Astrocyte (in vitro differentiated cells and primary cell): ENCODE results near the gene HIGD2B. TPM values are rescaled to one million over a fixed set of nuclear protein-coding genes. Genes with fewer than 3 reads are reported as not detected.
A peak's percentile ranks its signal among the peaks of the same experiment; 100 is the strongest.
"Not testable (repeated sequence)": the region's sequence is repeated elsewhere in the genome, so short reads cannot be mapped to it uniquely, and the experiment has no call there.

Source experiments
- DNase-seq: peaks from one replicate; pipeline ENCODE4 v3.0.0-alpha.2; 2010; ENCODE audit warnings: low read depth
- FAIRE-seq: peaks from 2 replicates; lab custom pipeline; 2011; peaks lifted over from hg19 to GRCh38; lab: Jason Lieb, UNC
- H2AFZ ChIP-seq: 2 replicates; pipeline ENCODE4 v1.6.0; 2012; ENCODE audit warnings: low read depth, low read length, inconsistent platforms
- H3K27ac ChIP-seq: 2 replicates; pipeline ENCODE4 v1.5.1; 2011; ENCODE audit warnings: low read depth, low read length, inconsistent platforms
- H3K27me3 ChIP-seq: 2 replicates; pipeline ENCODE4 v1.6.0; 2011; ENCODE audit warnings: low read length, inconsistent platforms; ENCODE audit not compliant: insufficient read depth
- H3K36me3 ChIP-seq: 2 replicates; pipeline ENCODE4 v1.5.1; 2011; ENCODE audit warnings: low read length, inconsistent platforms; ENCODE audit not compliant: insufficient read depth
- H3K4me1 ChIP-seq: 2 replicates; pipeline ENCODE4 v1.5.1; 2011; ENCODE audit warnings: low read length, inconsistent platforms; ENCODE audit not compliant: insufficient read depth
- H3K4me2 ChIP-seq: 2 replicates; pipeline ENCODE4 v1.6.0; 2012; ENCODE audit warnings: low read length, inconsistent platforms
- H3K4me3 ChIP-seq: 2 replicates; pipeline ENCODE4 v1.5.1; 2011; ENCODE audit warnings: low read depth, mild to moderate bottlenecking, low read length, inconsistent platforms; ENCODE audit not compliant: insufficient read depth
- H3K79me2 ChIP-seq: 2 replicates; pipeline ENCODE4 v1.6.0; 2012; ENCODE audit warnings: mild to moderate bottlenecking, low read length, inconsistent platforms; ENCODE audit not compliant: insufficient read depth
- H3K9ac ChIP-seq: 2 replicates; pipeline ENCODE4 v1.6.0; 2012; ENCODE audit warnings: mild to moderate bottlenecking, low read length, inconsistent platforms
- H3K9me3 ChIP-seq: 2 replicates; pipeline ENCODE4 v1.5.1; 2012; ENCODE audit warnings: low read depth, mild to moderate bottlenecking, low read length, inconsistent platforms; ENCODE audit not compliant: insufficient read depth
- H4K20me1 ChIP-seq: 2 replicates; pipeline ENCODE4 v1.6.0; 2012; ENCODE audit warnings: low read length, inconsistent platforms; ENCODE audit not compliant: insufficient read depth
- H3K27ac Mint-ChIP-seq: one replicate; pipeline ENCODE4 v1.8.0; 2021; ENCODE audit warnings: mild to moderate bottlenecking, mixed read lengths; ENCODE audit not compliant: unreplicated experiment
- H3K27me3 Mint-ChIP-seq: one replicate; pipeline ENCODE4 v1.8.0; 2021; ENCODE audit warnings: low read depth, mixed read lengths; ENCODE audit not compliant: unreplicated experiment
- H3K36me3 Mint-ChIP-seq: one replicate; pipeline ENCODE4 v1.8.0; 2021; ENCODE audit warnings: low read depth, mixed read lengths; ENCODE audit not compliant: unreplicated experiment
- H3K4me1 Mint-ChIP-seq: one replicate; pipeline ENCODE4 v1.8.0; 2021; ENCODE audit warnings: low read depth, mixed read lengths; ENCODE audit not compliant: unreplicated experiment
- H3K4me3 Mint-ChIP-seq: one replicate; pipeline ENCODE4 v1.8.0; 2021; ENCODE audit warnings: mild to moderate bottlenecking, moderate library complexity, mixed read lengths; ENCODE audit not compliant: unreplicated experiment
- H3K9me3 Mint-ChIP-seq: one replicate; pipeline ENCODE4 v1.8.0; 2021; ENCODE audit warnings: mild to moderate bottlenecking, mixed read lengths; ENCODE audit not compliant: unreplicated experiment
- EZH2 ChIP-seq: IDR thresholded peaks from 2 replicates; pipeline ENCODE4 v1.6.1; 2012; ENCODE audit warnings: mild to moderate bottlenecking, low read length, inconsistent platforms; ENCODE audit not compliant: insufficient read depth
- total RNA-seq: library from RNA; stranded (reverse); gene quantifications from 2 replicates; pipeline ENCODE4 v1.2.1, GENCODE V29; 2021
- TF ChIP-seq, protein P1 (sequence below): IDR thresholded peaks from 2 replicates; pipeline ENCODE4 v1.5.1; 2011; ENCODE audit warnings: low read depth, mild to moderate bottlenecking, inconsistent platforms, low read length, moderate library complexity; ENCODE audit not compliant: insufficient read depth

HIGD2B gene
- total RNA-seq, 1 donor from 2014 or later, result not detected

DNA sequence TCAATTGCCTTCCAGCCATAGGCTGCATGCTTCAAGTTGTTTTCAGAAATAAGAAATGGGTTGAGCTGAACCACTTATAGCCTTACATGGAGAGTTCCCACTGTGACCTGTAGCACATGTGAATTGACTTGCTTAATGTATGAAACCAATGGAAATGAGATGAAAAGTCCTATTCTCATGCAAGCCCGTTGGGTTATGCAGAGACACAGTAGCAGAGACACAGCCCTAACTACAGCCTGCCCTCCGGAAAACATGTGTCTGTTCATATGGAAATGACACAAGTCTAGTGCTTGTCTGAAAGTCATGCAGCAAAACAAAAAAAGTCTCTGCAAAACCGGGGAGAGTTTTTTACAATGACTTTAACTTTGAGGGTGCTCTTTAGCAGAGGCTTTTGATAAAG lies 14.5 kb downstream of the HIGD2B start:
- no peak overlapping the region for H3K27ac ChIP-seq
- FAIRE-seq, result no peak
- peaks cover 5% of the 10 kb centered on the region for H3K4me1 Mint-ChIP-seq
- no peak for TF ChIP-seq EZH2
- H3K27ac Mint-ChIP-seq, result no peak overlapping the region
- no peaks in the 10 kb centered on the region for H3K9me3 Mint-ChIP-seq
- no peak for DNase-seq
- no peaks in the 10 kb centered on the region for H4K20me1 ChIP-seq
- H3K9me3 ChIP-seq, result no peaks in the 10 kb centered on the region
- H3K27me3 ChIP-seq, result peaks cover 7% of the 10 kb centered on the region
- H3K36me3 ChIP-seq, result no peaks in the 10 kb centered on the region
- H3K4me3 ChIP-seq, result no peak overlapping the region
- H3K4me2 ChIP-seq, result no peak overlapping the region
- H3K9ac ChIP-seq, result no peak overlapping the region
- no peak overlapping the region for H3K4me3 Mint-ChIP-seq
- no peaks in the 10 kb centered on the region for H3K36me3 Mint-ChIP-seq
- H2AFZ ChIP-seq, result no peak overlapping the region
- no peaks in the 10 kb centered on the region for H3K4me1 ChIP-seq
- no peaks in the 10 kb centered on the region for H3K79me2 ChIP-seq
- H3K27me3 Mint-ChIP-seq, result no peaks in the 10 kb centered on the region

DNA sequence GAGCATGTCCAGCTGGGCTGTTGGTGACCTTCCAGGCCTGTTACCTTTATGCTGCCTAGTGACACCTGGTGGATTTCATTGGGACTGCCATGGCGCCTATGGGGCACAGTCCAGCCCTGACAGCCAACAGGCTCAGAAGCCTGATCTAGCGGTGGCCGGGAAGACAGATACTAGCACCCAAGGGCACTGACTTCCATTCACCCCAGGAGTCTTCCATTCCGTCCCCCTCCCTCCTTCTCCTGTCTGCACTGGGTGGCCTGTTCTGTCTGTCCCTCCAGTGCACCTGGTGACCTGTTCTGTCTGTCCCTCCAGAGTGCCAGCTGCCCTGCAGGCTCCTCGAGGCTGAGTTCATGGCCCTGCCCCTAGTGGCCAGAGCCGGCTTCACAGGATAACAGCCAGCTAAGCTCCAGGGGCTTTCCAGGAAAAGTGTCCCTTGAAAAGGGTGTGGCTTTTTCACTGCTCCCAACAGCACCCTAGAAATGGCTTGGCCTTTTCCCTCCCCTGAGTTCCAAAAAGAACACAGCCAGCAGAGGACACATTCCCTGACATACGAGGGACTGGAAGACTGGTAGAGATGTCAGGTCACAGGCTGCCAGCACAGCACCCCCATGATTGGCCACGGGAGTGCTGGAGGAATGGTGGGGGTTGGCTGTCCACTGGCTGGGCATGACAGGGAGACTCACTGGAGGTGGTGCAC lies 15.2 kb downstream of the HIGD2B start:
- H3K4me3 ChIP-seq, H4K20me1 ChIP-seq, FAIRE-seq, H3K4me1 Mint-ChIP-seq, H3K79me2 ChIP-seq, H3K27me3 Mint-ChIP-seq, H3K4me1 ChIP-seq, H3K36me3 Mint-ChIP-seq, H3K9me3 Mint-ChIP-seq, H3K9me3 ChIP-seq, H3K9ac ChIP-seq, H3K36me3 ChIP-seq, H3K27ac ChIP-seq, H3K27me3 ChIP-seq: not testable (repeated sequence)
- Histone ChIP-seq H2AFZ (peak overlapping the region; percentile 90), H3K4me2 (peak overlapping the region; percentile 85)
- Mint-ChIP-seq H3K27ac (peak overlapping the region; percentile 2), H3K4me3 (peak overlapping the region; percentile 60)
- TF ChIP-seq, protein P1, sequence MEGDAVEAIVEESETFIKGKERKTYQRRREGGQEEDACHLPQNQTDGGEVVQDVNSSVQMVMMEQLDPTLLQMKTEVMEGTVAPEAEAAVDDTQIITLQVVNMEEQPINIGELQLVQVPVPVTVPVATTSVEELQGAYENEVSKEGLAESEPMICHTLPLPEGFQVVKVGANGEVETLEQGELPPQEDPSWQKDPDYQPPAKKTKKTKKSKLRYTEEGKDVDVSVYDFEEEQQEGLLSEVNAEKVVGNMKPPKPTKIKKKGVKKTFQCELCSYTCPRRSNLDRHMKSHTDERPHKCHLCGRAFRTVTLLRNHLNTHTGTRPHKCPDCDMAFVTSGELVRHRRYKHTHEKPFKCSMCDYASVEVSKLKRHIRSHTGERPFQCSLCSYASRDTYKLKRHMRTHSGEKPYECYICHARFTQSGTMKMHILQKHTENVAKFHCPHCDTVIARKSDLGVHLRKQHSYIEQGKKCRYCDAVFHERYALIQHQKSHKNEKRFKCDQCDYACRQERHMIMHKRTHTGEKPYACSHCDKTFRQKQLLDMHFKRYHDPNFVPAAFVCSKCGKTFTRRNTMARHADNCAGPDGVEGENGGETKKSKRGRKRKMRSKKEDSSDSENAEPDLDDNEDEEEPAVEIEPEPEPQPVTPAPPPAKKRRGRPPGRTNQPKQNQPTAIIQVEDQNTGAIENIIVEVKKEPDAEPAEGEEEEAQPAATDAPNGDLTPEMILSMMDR, result peak; percentile 65
- DNase-seq, result peak; percentile 24

DNA sequence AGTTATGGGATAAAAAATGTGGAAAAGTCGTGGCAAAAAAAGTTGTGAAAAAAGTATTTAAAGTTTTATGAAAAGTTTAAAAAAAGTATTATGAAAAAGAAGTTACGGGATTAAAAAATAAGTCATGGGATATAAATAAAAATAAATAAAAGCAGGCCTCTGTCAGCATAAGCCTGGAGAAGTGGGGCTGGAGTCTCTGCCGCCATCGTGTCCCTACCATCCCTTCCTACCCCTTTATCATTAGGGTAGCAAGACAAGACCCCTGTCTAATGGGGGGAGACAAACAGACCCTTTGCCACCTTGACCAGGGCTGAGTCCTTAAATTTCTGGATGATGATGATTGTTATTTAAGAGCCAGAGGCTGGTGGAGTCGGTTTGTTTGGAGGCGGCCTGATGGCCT lies 16.2 kb downstream of the HIGD2B start:
- not testable (repeated sequence) for FAIRE-seq, H3K4me2 ChIP-seq, H3K4me3 Mint-ChIP-seq, H3K36me3 ChIP-seq, H3K9me3 Mint-ChIP-seq, H3K4me1 Mint-ChIP-seq, H3K36me3 Mint-ChIP-seq, H3K79me2 ChIP-seq, H3K4me3 ChIP-seq, H3K27me3 ChIP-seq, H3K4me1 ChIP-seq, H3K9me3 ChIP-seq, H2AFZ ChIP-seq, H3K27ac Mint-ChIP-seq, H4K20me1 ChIP-seq, H3K9ac ChIP-seq, H3K27me3 Mint-ChIP-seq, DNase-seq, H3K27ac ChIP-seq

GRCh38 chr15:72665706-72666105 lies 20.3 kb downstream of the HIGD2B start:
- H3K4me1 ChIP-seq, H3K4me1 Mint-ChIP-seq, H4K20me1 ChIP-seq, H3K9me3 Mint-ChIP-seq, DNase-seq, H3K4me2 ChIP-seq, H3K79me2 ChIP-seq, H3K4me3 ChIP-seq, H3K36me3 Mint-ChIP-seq, H3K27ac Mint-ChIP-seq, H3K9me3 ChIP-seq, H2AFZ ChIP-seq, H3K9ac ChIP-seq, H3K4me3 Mint-ChIP-seq, H3K27me3 Mint-ChIP-seq, H3K27ac ChIP-seq, FAIRE-seq, H3K36me3 ChIP-seq, H3K27me3 ChIP-seq: not testable (repeated sequence)

GRCh38 chr15:72663931-72664330 lies 22.1 kb downstream of the HIGD2B start:
- H3K4me2 ChIP-seq, H3K4me1 ChIP-seq, H2AFZ ChIP-seq, H3K36me3 ChIP-seq, H3K9me3 ChIP-seq, H3K79me2 ChIP-seq, H3K4me1 Mint-ChIP-seq, H3K27ac ChIP-seq, H3K27ac Mint-ChIP-seq, H3K27me3 ChIP-seq, H3K36me3 Mint-ChIP-seq, H3K9me3 Mint-ChIP-seq, H3K27me3 Mint-ChIP-seq, FAIRE-seq, H3K4me3 ChIP-seq, DNase-seq, H4K20me1 ChIP-seq, H3K4me3 Mint-ChIP-seq, H3K9ac ChIP-seq: not testable (repeated sequence)
